Effector memory CD8-positive, alpha-beta T cell (primary cell): ENCODE data around the gene ALX4.

Source experiments
- ATAC-seq: fragments of 150-1000 bp; cut with Tn5 transposase; replicated peaks from 2 replicates; pipeline ENCODE4 v1.10.0; 2021; ENCODE audit warnings: mild to moderate bottlenecking, moderate library complexity
- DNase-seq, 3 experiments: peaks; one replicate each; pipeline ENCODE4 v3.0.0; 2021
- H3K27ac Mint-ChIP-seq, 2 donors: one replicate each; pipeline ENCODE4 v1.8.0; 2022; ENCODE audit warnings: mild to moderate bottlenecking in 2 of 2, mixed read lengths in 2 of 2, moderate library complexity in 2 of 2
- H3K27me3 Mint-ChIP-seq, 2 donors: one replicate each; pipeline ENCODE4 v1.8.0; 2022; ENCODE audit warnings: mixed read lengths in 2 of 2
- H3K36me3 Mint-ChIP-seq: one replicate; pipeline ENCODE4 v1.8.0; 2022; ENCODE audit warnings: mild to moderate bottlenecking, moderate library complexity, mixed read lengths; ENCODE audit not compliant: insufficient read depth
- H3K4me1 Mint-ChIP-seq, 2 donors: one replicate each; pipeline ENCODE4 v1.8.0; 2022; ENCODE audit warnings: low read depth in 2 of 2, mixed read lengths in 2 of 2
- H3K4me3 Mint-ChIP-seq, 2 donors: one replicate each; pipeline ENCODE4 v1.8.0; 2022; ENCODE audit warnings: mild to moderate bottlenecking in 2 of 2, mixed read lengths in 2 of 2, moderate library complexity in 2 of 2
- H3K9me3 Mint-ChIP-seq, 2 donors: one replicate each; pipeline ENCODE4 v1.8.0; 2022; ENCODE audit warnings: mixed read lengths in 2 of 2

ALX4 gene

DNA sequence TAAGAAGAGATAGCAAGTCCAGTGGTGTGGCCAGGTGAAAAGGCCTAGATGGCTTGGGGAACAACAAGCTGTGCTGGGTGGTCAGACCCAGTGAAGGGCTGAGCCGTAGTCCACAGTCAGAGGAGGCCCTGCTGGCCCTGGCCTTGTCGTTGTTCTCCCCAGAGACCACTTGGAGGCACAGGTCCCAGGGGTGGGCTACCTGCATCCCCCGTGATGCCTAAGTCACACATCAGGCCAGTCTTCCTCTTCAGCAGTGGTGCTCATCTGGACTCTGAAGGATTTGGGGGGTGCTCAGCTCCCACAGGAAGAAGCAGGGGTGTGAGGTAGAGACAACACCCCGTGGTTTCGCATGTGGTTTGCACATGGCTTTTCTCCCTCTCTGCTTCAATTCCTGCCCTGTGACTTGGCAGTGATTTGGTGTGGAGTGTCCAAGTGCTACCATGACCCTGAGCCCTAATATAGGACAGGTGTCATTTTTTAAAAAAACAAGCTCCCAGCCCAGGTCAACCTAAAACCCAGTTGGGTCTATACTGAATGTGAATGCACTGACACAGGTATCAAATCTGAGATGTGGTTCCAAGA is 51.0 kb downstream of the ALX4 start:
- H3K4me3 Mint-ChIP-seq: peak overlapping the region in 1 of 2 donors; percentile 23
- peaks cover 8 to 17% of the 10 kb centered on the region in 2 donors for H3K27me3 Mint-ChIP-seq
- H3K36me3 Mint-ChIP-seq: no peaks in the 10 kb centered on the region
- peak overlapping the region; percentile 1 to 4 for H3K27ac Mint-ChIP-seq
- H3K4me1 Mint-ChIP-seq: peaks cover 34 to 35% of the 10 kb centered on the region in 2 donors
- ATAC-seq (no peak), DNase-seq (no peak)
- H3K9me3 Mint-ChIP-seq: no peaks in the 10 kb centered on the region

DNA sequence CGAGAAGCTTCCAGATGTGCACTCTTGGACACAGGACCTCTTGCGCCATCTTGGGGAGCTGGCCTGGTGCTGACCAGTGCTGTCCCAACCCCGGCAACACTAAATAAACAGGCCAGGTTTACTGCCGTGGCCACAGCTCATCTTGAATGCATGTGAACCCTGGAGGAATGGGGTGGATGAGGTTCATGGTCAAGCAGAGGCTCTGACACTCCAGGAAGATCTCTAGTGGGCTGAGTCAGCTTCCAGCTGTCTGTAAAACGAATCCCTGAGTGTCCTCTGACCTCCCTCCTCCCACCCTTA is 51.8 kb downstream of the ALX4 start:
- H3K27me3 Mint-ChIP-seq: peaks cover 8 to 12% of the 10 kb centered on the region in 2 donors
- no peaks in the 10 kb centered on the region for H3K36me3 Mint-ChIP-seq
- H3K27ac Mint-ChIP-seq: peak overlapping the region; percentile 1 to 4
- H3K9me3 Mint-ChIP-seq: peaks cover 0 to under 1% of the 10 kb centered on the region in 2 donors
- H3K4me3 Mint-ChIP-seq: no peak overlapping the region
- peaks cover 34 to 35% of the 10 kb centered on the region in 2 donors for H3K4me1 Mint-ChIP-seq
- no peak for DNase-seq
- no peak for ATAC-seq

DNA sequence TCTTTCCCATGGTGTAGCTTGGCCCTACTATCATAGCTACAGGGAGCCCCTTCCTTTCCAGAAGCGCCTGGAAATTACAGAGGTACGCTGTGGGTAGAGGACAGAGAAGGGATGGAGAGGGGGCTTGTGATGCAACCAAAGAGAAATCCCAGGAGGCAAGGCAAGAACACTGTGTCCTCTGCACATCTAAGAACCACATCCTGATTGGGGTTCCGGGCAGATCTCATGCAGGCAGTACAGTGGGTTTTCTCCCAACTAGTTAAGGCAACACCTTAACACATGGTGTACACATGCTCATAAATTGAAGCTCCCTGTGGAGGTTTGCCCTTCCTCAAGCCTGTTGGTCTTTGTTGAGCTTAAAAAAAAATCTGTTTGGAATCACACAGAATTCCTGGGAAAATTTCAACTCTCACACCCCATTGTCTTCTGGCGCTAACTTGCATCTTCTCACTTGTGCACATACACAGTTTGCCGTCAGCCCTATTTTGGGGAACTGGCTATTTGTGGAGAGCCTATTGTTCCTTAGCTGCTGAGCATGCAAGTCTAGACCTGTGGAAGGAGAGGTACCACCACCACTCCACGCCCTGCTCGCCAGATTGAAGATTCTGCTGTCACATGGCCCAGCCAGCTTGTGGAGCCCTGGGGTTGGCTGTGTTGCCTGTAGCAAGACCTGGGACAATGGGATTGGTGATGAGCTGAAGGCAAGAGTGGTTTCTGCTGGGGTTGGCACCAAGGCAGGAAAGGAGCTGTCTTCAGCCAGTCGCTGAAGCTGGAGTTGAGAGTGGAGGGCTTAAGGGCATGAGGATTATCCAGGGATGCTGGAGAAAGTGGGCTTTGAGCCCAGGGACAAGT is 52.4 kb downstream of the ALX4 start:
- Mint-ChIP-seq H3K27me3 (peaks cover 5 to 6% of the 10 kb centered on the region in 2 donors), H3K4me1 (peaks cover 34 to 35% of the 10 kb centered on the region in 2 donors), H3K36me3 (no peaks in the 10 kb centered on the region), H3K9me3 (peaks cover 3 to 6% of the 10 kb centered on the region in 2 donors), H3K4me3 (peak overlapping the region; percentile 33 to 58), H3K27ac (peak overlapping the region; percentile 72 to 86)
- DNase-seq (no peak), ATAC-seq (no peak)

DNA sequence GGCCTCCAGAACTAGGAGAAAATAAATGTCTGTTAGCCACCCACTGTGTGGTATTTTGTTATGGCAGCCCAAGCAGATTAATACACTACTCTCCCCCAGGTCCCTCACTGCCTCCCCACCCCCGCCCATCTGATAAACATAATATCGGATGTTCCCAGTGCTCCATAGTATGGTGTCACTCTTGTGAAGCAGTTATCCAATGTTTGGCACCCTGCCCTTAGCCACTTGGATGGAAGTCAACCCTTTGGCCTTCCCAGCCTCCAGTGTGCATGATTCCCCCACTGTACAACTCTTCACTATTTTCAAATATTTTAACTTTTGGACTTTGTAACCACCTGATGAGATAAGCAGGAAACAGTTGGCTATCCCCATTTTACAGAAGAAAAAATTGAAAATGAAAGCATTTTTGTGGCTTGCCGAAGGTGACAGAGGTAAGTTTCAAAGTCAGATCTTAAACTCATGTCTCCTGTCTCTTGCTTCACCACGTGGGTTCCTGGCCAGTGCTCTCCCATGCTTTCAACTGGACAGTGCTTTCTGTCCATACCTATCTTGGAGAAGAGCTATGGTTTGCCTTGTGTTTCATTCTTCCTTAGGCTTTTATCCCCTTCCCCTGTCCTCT is 53.2 kb downstream of the ALX4 start:
- Mint-ChIP-seq H3K9me3 (peaks cover 8 to 14% of the 10 kb centered on the region in 2 donors), H3K27me3 (no peaks in the 10 kb centered on the region), H3K27ac (peak overlapping the region; percentile 72 to 86), H3K4me3 (peak overlapping the region; percentile 33 to 58), H3K36me3 (no peaks in the 10 kb centered on the region), H3K4me1 (peaks cover 34 to 35% of the 10 kb centered on the region in 2 donors)
- ATAC-seq: no peak
- no peak for DNase-seq

DNA sequence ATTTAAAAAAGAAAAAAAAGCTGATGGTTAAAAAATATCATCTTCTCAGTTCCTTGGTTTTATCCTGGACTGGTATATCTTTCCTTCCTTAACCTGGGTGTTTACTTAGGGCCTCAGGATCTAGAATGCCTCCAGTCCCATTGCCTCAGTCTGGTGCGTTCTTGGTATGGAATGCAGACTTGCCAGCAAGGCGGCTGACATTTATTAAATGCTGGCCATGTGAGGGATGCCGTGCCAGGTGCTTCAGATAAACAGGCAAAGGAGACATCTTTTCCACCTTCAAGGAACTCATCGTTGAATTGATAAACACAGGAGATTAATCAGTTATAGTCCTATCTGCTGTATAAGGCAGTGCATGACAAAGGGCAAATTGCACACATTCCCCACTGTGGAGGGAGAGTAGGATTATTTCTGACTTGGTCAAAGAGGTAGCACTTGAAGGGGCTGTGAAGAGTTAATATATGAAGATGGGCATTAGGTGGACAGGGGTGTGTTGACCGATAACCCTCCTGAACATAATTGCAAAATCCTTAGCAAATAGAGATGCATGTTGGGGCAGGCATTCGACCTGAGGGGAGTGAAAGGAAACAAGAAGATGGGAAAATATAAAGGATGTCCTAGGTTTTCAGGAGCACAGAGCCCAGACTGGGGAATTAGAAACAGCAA is 54.4 kb downstream of the ALX4 start:
- Mint-ChIP-seq H3K4me1 (peaks cover 34 to 35% of the 10 kb centered on the region in 2 donors), H3K4me3 (no peak overlapping the region), H3K36me3 (no peaks in the 10 kb centered on the region), H3K9me3 (peaks cover 8 to 20% of the 10 kb centered on the region in 2 donors), H3K27me3 (no peaks in the 10 kb centered on the region), H3K27ac (peak overlapping the region in 1 of 2 donors; percentile 72)
- ATAC-seq: no peak
- DNase-seq: no peak

DNA sequence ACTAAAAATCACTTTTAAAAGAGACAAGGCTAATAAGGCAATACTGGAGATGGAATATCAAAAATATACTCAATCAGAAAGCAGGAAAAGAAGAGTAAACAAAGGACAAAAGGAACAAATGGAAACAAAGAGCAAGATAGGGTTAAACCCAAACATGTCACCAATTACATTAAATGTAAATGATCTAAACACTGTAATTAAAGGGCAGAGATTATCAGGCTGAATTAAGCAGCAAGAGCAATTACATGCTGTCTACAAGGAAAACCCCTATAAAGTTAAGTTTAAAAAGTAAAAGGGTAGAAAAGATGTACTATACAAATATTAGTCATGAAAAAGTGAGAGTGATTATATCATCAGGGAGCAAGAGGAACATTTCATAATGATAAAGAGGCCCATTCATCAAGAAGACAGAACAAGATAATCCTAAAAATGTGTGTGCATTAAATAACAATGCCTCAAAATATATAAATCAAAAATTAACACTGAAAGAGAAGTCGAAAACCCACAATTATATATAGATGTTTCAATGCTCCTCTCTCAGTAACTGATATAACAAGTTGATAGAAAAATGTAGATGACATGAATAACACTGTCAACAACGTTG is 56.8 kb downstream of the ALX4 start:
- Mint-ChIP-seq H3K4me3 (no peak overlapping the region), H3K4me1 (peaks cover 14 to 21% of the 10 kb centered on the region in 2 donors), H3K27ac (no peak overlapping the region), H3K9me3 (peaks cover 8 to 20% of the 10 kb centered on the region in 2 donors), H3K27me3 (no peaks in the 10 kb centered on the region), H3K36me3 (no peaks in the 10 kb centered on the region)
- DNase-seq: no peak
- ATAC-seq: no peak

DNA sequence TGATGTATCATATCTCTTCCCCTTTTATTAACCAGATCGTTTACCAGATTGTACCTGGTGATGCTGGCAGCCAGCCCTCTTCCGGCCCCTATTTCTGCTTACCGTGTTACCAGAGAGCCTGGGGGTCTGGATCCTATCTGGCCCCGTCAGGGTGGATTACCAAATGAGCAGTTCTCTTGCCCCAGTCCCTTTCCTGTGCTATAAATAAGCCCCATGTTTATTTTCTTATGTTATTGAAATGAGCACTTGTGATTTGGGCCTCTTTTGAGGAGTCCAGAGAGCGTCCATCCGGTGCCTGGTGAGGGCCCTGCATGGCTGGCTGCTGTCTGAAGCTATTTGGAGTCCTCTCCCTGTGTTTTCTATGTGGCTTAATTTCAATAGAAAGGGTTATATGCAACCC is 59.5 kb downstream of the ALX4 start:
- no peaks in the 10 kb centered on the region for H3K27me3 Mint-ChIP-seq
- H3K27ac Mint-ChIP-seq: no peak overlapping the region
- DNase-seq: no peak
- H3K4me3 Mint-ChIP-seq: no peak overlapping the region
- peaks cover 8 to 20% of the 10 kb centered on the region in 2 donors for H3K9me3 Mint-ChIP-seq
- H3K36me3 Mint-ChIP-seq: no peaks in the 10 kb centered on the region
- no peak for ATAC-seq
- H3K4me1 Mint-ChIP-seq: no peaks in the 10 kb centered on the region

DNA sequence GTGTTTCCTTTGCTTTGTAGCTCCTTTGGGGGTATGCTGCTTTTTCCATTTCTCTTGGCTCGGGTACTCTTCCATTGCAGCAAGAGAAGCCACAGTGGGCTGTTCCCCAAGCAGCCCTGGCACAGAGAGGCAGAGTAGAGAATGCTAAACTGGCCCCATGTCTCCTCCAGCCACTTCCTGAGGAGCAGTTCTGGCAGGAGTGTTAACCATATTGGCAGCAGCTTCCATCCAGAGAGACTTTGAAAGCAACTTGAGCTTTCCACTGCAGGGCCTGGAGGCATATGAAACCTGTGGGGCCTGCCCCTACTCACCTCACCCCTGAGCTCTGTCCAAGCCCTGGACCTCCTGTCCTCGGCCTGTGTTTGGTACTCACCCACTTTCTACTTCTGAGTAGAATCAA is 61.8 kb downstream of the ALX4 start:
- Mint-ChIP-seq H3K27ac (no peak overlapping the region), H3K27me3 (no peaks in the 10 kb centered on the region), H3K4me3 (no peak overlapping the region), H3K9me3 (peaks cover 8 to 19% of the 10 kb centered on the region in 2 donors), H3K36me3 (peaks cover 13% of the 10 kb centered on the region), H3K4me1 (no peaks in the 10 kb centered on the region)
- DNase-seq (no peak), ATAC-seq (no peak)

DNA sequence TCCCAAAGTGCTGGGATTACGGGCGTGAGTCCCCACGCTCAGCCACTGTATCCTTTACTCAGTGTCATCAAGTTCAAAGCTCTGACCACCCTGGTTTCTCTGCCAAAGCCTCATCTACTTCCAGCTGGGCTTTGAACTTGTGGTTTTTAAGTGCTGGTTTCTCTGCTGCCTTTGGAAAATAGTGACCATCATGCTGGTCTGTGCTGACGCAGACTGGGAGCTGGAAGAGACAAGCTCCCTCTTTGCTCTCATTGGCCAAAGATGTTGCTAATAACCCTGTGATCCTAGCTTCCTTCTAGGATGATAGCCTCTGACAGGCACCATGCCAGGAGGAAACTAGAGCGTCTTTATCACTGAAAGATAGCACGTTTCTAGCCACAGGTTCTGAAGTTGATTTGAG is 62.4 kb downstream of the ALX4 start:
- Mint-ChIP-seq H3K4me1 (no peaks in the 10 kb centered on the region), H3K27ac (no peak overlapping the region), H3K4me3 (no peak overlapping the region), H3K36me3 (peaks cover 13% of the 10 kb centered on the region), H3K9me3 (peaks cover 4 to 13% of the 10 kb centered on the region in 2 donors), H3K27me3 (no peaks in the 10 kb centered on the region)
- ATAC-seq (no peak), DNase-seq (no peak)

DNA sequence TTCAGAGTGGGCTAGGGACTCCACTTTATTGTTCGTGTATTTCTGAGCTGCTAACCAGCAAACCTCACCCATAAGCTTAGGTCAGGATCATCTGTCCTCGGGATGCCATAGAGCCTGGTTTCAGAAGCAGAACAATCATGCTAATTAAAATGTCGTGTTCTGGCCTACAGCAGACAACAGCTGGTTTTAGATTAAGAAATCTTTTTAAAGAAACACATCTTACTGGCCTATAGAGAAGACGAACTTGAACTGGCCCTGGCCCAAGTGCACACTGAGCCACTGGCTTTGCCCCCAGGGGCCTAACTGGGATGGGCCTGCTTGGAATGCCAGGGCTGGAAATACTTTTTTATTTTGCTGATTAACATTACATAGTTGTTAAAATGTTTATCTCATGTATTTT is 63.2 kb downstream of the ALX4 start:
- Mint-ChIP-seq H3K9me3 (peaks cover 0 to 6% of the 10 kb centered on the region in 2 donors), H3K4me3 (no peak overlapping the region), H3K4me1 (no peaks in the 10 kb centered on the region), H3K36me3 (peaks cover 13% of the 10 kb centered on the region), H3K27me3 (no peaks in the 10 kb centered on the region), H3K27ac (no peak overlapping the region)
- ATAC-seq (no peak), DNase-seq (no peak)

DNA sequence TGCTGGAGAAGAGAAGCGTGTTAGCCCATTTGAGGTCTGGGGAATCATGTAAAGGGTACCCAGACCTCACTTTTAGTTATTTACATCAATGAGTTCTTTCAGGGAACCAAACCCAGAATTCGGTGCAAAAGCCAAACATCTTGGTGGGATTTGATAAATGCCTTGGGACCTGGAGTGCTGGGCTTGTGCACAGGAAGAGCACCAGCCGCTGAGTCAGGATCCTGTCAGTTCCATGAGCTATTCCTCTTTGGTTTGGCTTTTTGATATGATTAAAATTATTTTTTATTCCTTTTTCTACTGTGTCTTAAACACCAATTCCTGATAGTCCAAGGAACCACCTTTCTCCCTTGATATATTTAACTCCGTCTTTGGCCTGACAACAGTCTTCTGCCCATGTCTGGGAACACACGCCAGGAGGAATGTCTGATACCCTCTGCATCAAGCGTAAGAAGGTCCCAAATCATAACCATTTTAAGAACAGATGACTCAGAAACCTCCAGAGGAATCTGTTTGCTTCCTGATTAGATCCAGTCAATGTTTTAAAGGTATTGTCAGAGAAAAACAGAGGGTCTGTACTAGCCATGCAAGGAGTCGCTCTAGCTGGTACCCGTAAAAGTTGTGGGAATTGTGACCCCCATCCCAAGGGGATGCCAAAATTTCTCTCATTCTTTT is 65.2 kb downstream of the ALX4 start:
- no peak overlapping the region for H3K27ac Mint-ChIP-seq
- H3K36me3 Mint-ChIP-seq: peaks cover 13% of the 10 kb centered on the region
- ATAC-seq (no peak), DNase-seq (no peak)
- H3K4me1 Mint-ChIP-seq: no peaks in the 10 kb centered on the region
- H3K4me3 Mint-ChIP-seq: no peak overlapping the region
- no peaks in the 10 kb centered on the region for H3K27me3 Mint-ChIP-seq
- no peaks in the 10 kb centered on the region for H3K9me3 Mint-ChIP-seq

DNA sequence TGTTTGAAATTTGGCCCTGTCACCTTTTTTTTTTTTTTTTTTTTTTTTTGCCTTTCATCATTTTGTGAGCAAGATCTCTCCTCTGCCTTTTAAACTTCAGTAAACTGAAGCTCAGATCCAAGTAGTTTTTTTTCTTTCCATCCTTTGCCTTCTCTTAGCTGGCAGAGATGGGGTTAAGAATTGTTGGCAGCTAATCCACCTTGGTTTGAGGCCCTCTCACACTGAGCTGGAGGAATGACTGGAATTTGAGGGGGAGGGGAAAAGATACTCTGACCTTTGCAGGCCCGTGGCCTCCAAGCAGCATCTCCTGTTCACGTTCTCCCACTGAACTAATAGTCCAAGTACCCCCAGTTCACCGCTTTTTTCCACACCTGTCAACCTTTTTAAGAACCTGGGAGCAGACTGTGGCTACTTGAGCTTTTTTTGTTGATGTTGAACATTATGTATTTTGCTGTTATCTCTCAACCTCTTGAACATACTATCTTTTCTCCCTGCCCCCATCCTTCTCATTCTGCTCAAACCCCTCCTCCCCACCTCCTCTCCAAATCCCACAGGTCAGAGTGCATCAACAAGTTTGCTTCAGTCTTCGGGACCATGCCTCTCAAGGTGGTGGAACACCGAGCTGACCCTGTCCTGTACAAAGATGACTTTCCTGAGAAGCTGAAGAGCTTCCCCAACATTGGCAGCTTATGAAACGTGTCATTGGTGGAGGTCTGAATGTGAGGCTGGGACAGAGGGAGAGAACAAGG is 66.2 kb downstream of the ALX4 start:
- Mint-ChIP-seq H3K4me3 (no peak overlapping the region), H3K9me3 (no peaks in the 10 kb centered on the region), H3K4me1 (no peaks in the 10 kb centered on the region), H3K27me3 (no peaks in the 10 kb centered on the region), H3K36me3 (peaks cover 16% of the 10 kb centered on the region), H3K27ac (peak overlapping the region in 1 of 2 donors; percentile 21)
- no peak for DNase-seq
- no peak for ATAC-seq
